Stimulated activated CD8-positive, alpha-beta memory T cell treated with anti-CD3 and anti-CD28 coated beads, Interleukin-7, amount 100 ng/mL, for 1 hour (primary cell): ENCODE measurements around the gene C12orf76.
"Not testable (repeated sequence)": the region's sequence is repeated elsewhere in the genome, so short reads cannot be mapped to it uniquely, and the experiment has no call there.

Source experiments
- DNase-seq, 2 donors: peaks; one replicate each; pipeline ENCODE4 v3.0.0-alpha.2; 2020; ENCODE audit warnings: low read depth in 2 of 2

The C12orf76 gene

GRCh38 chr12:110023059-110023980, 25.0 kb downstream of the C12orf76 start:
- DNase-seq, result no peak

- no peak for DNase-seq
Observed at GRCh38 chr12:110020956-110021355, 27.4 kb downstream of the C12orf76 start.

DNA sequence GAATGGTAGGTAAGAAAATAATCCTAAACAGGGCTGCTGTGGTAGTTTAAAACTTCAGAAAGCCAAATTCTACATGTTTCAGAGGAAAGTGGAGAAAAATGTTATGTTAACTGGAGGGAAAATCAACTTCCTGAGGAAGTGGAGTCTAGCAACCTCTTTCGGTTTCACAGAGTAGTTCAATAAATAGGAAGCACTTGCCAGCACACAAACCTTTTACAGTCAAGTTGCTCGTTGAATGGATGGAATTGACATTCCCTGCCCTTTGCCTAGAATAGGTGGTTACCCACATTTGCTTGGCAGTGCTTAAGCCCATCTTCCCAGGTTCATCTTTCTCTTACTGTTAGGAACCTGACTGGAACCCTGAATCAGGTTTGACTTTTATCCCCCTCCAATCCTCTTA, 33.2 kb downstream of the C12orf76 start:
- no peak for DNase-seq

- DNase-seq, result no peak
Observed at GRCh38 chr12:110012659-110013058, 35.7 kb downstream of the C12orf76 start.

GRCh38 chr12:110012137-110012536, 36.2 kb downstream of the C12orf76 start:
- no peak for DNase-seq

DNA sequence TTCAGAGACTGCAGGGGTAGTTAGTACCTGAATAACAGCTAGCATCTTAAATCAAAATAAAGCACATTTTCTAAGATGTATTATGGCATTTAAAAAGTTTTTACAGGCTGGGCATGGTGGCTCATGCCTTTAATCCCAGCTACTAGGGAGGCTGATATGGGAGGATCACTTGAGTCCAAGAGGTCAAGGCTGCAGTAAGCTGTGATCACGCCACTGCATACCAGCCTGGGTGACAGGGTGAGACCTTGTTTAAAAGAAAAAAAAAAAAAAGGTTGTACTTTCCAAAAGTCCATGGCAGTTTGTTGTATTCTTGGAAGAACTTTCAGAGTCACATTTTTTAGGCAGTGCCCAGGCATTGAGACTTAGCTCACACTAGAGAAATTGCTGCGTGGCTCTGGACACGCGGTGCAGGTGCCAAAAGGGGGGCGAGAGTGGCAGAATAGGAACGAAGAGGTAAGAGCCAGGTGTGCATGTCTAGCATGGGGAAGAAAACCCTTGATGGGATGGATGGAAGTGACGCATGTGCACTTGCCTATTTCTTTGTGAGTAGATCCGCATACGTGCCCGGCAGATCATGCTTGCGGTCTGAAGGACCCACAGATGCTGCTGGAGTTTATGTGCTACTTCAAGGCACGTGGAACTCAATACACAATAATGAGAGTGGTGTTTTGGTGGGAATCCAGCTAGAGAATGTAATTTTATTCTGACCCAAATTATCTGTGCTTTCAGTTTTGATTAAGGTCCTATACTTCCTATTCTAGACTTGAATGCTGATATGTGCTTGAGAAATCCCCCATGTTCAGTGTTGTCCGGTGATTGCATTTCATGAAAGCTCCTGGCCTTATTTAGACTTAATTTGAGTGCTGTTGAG, 37.2 kb downstream of the C12orf76 start:
- DNase-seq, result no peak

DNA sequence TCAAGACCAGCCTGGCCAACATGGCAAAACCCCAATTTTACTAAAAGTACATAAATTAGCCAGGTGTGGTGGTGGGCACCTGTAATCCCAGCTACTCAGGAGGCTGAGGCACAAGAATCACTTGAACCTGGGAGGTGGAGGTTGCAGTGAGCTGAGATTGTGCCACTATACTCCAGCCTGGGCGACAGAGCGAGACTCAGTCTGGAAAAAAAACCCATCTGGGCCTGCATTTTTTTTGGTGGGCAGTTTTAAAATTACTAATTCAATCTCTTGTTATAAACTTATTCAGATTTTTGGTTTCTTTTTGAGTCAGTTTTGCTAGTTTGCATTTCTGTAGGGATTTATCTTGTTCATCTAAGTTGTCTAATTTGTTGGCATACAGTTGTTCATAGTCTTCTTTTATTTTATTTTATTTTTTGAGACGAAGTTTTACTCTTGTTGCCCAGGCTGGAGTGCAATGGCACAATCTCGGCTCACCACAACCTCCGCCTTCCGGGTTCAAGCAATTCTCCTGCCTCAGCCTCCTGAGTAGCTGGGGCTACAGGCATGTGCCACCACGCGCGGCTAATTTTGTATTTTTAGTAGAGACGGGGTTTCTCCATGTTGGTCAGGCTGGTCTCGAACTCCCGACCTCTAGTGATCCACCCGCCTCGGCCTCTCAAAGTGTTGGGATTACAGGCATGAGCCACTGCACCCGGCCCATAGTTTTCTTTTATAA, 39.5 kb downstream of the C12orf76 start:
- DNase-seq, result not testable (repeated sequence)

- DNase-seq, result no peak
Observed at GRCh38 chr12:110007881-110008280, 40.4 kb downstream of the C12orf76 start.

DNA sequence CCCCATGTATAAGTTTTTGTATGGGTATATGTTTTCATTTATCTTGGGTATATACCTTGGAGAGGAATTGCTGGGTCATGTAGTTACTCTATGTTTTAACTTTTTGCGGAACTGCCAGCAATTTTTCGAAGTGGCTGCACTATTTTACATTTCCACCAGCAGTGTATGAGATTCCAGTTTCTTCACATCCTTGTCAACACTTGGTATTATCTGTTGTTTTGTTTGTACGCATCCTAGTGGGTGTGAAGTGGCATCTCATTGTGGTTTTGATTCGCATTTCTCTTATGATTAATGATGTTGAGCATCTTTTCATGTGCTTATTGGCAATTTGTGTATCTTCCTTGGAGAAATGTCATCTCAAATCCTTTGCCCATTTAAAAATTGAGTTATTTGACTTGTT, 42.2 kb downstream of the C12orf76 start:
- DNase-seq, result no peak

DNA sequence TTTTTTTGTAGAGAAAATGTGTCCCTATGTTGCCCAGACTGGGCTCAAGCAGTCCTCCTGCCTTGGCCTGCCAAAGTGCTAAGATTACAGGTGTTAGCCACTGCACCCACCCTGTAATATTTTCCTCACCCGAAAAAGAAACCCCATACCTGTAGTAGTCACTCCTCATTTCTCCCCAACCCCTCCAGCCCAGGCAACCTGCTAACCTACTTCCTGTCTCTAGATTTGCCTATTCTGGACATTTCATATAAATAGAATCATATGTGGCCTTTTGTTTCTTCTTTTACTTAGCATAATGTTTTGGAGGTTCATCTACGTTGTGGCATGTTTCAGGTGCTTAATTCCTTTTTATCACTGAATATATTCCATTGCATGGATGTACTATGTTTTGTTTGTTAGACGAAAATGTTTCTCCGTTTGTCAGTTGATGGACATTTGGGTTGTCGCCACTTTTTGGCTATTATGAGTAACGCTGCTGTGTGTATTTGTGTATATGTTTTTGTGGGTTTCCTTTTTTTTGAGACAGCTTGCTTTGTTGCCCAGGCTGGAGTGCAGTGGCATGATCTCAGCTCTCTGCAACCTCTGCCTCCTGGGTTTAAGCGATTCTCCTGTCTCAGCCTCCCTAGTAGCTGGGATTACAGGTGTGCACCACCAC, 42.9 kb downstream of the C12orf76 start:
- no peak for DNase-seq

- DNase-seq, result no peak
Observed at GRCh38 chr12:110004598-110004997, 43.7 kb downstream of the C12orf76 start.

DNA sequence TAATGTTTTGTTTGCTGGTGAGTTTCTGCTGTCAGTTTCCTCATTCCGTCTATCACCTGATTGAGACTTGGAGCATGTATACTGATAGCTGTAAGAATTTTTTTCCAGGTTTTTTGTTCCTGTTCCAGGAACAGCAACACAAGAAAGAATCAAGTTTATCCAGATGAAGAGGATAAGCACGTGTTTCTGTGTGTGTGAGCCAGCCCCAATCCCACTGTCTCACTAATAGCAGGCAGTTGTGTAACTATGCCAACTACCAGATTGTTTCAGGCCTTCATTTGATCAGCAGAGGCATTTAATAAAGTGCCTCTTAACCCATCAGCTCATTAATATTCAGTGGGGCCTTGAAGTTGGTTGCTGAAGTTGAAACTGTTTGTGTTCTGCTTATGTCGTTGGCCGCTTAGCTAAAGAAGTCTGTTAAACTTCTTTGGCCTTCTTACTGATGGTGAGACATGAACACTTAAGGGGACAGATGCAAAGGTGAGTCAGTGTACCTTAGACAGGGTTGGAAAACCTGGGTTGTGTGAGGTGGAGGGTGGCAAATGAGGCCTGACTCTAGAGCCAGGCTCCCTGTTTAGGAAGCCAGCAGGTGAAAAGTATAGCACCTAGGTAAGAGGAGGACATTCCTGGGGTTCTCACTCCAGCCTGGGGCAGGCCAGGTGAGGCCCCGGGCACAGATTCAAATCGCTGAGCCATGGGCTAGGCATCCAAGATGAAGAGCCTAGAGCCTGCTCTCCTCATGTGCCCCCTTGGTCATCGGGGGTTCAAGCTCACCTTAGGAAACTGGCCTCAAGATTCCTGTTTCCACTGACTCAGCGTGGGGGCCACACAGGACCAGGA, 45.4 kb downstream of the C12orf76 start:
- no peak for DNase-seq

DNA sequence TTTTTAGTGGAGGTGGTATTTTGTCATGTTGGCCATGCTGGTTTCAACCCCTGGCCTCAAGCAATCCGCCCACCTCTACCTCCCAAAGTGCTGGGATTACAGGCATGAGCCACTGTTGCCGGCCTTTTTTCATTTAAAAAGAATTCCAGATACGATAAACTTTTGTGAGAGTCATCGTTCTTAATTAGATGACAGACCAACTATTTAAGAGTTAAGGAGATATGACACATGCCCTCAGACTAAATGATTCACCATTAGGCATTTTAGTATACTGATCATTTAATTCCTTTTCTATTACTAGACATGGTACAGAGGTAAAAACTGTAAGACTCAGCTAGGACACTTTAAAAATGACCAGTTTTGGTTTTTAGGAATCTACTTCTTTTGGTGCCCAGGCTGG, 46.7 kb downstream of the C12orf76 start:
- DNase-seq, result no peak

DNA sequence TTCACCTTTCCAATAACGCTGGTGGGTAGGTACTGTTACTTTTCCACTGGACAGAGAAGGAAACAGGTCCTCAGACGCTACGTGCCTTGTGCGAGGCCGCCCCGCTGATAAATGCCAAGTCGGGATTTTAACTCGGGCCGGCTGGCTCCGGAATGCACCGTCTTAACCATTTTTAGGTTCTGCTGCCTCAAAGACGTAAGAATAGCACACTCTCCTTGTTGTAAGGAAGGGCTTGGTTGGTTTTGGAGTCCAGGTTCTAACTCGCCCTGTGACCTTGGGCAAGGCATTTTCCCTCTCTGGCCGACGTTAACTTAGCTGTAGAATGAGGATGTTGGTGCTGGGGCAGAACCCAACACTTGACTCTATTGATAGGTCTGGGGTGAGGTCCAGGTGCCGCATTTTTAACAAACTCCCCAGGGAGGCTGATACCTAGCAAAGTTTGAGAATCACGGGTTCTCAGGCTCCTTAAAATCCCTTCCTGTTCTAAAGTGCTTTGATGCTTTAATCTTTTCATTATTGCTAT, 48.3 kb downstream of the C12orf76 start:
- no peak for DNase-seq

DNA sequence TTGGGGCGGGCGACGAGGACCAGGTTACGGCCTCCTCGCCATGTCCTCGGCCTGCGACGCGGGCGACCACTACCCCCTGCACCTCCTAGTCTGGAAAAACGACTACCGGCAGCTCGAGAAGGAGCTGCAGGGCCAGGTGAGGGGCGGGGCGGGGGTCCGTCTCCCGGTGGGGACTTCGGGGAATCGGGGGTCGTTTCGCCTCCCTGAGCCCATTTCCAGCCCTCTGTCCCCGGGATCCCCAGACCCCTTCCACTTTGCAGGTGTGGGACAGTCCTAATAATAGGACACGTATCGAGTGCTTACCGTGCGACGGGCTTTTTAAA, 48.7 kb downstream of the C12orf76 start:
- no peak for DNase-seq

DNA sequence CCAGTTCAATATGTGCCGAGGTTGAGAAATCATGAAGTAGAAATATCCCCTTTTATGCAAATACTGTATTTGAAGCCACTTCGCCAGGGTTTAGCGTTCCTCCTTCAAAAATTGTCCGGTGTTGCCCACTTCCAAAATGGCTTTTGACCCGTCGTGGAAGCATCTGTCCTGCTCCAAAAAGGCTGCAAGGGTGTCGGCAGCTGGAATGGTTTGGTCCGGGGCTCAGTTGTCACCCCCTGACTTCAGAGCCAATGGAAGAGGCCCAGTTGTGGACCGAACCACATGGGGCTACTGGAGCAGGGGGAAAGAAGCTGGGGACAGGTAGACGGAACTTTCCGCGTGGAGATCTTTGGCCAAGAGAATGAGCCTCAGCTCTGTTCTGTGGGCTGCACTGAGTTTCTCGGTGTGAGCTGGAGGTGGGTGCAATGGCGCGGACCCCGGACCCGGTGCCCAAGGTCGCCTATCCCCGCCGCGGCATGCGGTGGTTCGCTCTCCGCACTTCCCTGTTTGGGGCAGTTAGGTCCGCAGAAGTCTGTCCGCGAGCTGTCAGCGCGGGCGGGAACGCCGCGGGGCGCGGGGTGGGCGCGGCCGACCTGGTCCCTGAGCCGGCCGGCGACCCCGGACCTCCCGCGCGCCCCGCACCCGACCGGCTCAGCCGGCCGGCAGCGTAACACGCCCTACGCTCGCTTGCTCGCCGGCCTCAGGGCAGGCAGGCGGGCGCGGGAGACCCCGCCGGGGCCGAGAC, 49.2 kb downstream of the C12orf76 start, which contains the start of gene ANKRD13A:
ANKRD13A (plus strand) TSS at position 527 of the 745 bp plus-strand sequence. CDS start 259 bp downstream, outside the sequence.
- peak; percentile 66 to 76 for DNase-seq

- DNase-seq, result no peak
Observed at GRCh38 chr12:109998241-109998903, 50.0 kb downstream of the C12orf76 start.

DNA sequence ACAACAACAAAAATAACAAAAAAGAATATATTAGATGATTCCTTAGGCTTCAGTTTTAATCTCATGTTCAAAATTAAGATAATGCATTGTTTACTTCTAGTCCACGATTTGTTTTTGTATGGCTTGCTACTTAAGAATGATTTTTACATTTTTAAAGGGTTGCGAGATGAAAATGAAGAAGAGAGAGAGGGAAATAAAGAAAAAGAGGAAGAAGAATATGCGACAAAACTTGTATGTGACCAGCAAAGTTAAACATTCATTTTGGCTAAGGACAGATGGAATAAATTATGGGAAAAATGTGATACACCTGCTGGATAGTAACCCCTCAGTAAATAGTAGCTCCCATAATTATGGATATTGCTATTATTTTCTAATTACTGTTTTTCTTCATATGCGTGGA, 50.9 kb downstream of the C12orf76 start:
- no peak for DNase-seq

DNA sequence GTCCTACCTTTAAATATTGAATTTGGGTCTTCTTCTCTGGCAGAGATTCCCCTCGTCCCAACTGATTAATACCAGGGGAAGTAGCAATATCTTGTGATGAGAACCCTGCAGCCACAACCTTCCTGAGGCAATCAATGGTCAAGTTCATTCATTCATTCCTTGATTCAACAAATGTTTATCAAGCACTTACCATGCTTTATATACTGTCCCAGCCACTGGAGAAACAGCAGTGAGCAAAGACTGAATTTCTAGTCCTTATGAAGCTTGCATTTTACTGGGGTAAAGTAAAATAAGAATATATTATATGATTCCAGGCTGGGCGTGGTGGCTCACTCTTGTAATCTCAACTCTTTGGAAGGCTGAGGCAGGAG, 51.9 kb downstream of the C12orf76 start:
- no peak for DNase-seq
